K562 (cell line): ENCODE results near the gene TRIM60. TPM values are rescaled to one million over a fixed set of nuclear protein-coding genes. Genes with fewer than 3 reads are reported as not detected.
"Not testable (repeated sequence)": the region's sequence is repeated elsewhere in the genome, so short reads cannot be mapped to it uniquely, and the experiment has no call there.

Experiments
- ATAC-seq: fragments of 200-7000 bp; cut with Tn5 transposase; 3 replicates; pipeline ENCODE4 v1.9.1; 2020; ENCODE audit warnings: moderate library complexity
- BruUV-seq: library from RNA; stranded (reverse); fragments of 400-500 nt; replicated peaks from 2 replicates; lab custom pipeline; 2021; lab: Mats Ljungman, UMichigan
- CTCF ChIA-PET: fragments of 300-600 bp; formaldehyde crosslinking; extraction: SDS; loops from one replicate; lab custom pipeline; 2021; ENCODE audit warnings: low intra/inter-chr PET ratio; lab: Yijun Ruan, JAX
- POLR2A ChIA-PET: fragments of 300-600, 350-650 bp; sonication (Branson Sonifier 250); formaldehyde crosslinking; extraction: SDS; loops from one replicate; lab custom pipeline; 2021; ENCODE audit warnings: antibody characterized with exemption, inconsistent platforms; lab: Yijun Ruan, JAX
- DNase-seq, 4 experiments: peaks; one replicate each; pipeline versions ENCODE4 v3.0.0 to v3.0.0-alpha.2; 2011 to 2018; ENCODE audit warnings: low spot score in 3 of 4, mixed read lengths in 3 of 4; ENCODE audit errors: extremely low read depth in 1 of 4
- FAIRE-seq: peaks from 2 replicates; lab custom pipeline; 2011; peaks lifted over from hg19 to GRCh38; lab: Jason Lieb, UNC
- H2AFZ ChIP-seq: 2 replicates; pipeline ENCODE4 v1.6.0; 2011; ENCODE audit warnings: low read depth, low read length, control low read depth, inconsistent platforms
- H3K27ac ChIP-seq: fragments of 200-600 bp; 3 replicates; pipeline ENCODE4 v1.8.0; 2011; ENCODE audit warnings: low read depth, mild to moderate bottlenecking, control low read depth, inconsistent platforms, low read length, moderate library complexity, mixed read lengths; ENCODE audit errors: extremely low read depth
- H3K27me3 ChIP-seq, 2 experiments: fragments of 300-600 bp in 1 of 2; 2 replicates in 1 of 2; 3 replicates in 1 of 2; pipeline versions ENCODE4 v1.6.0 to v1.8.0; 2011; ENCODE audit warnings: inconsistent platforms in 2 of 2, low read length in 2 of 2, mild to moderate bottlenecking in 1 of 2, mixed read lengths in 1 of 2, moderate library complexity in 1 of 2; ENCODE audit not compliant: control insufficient read depth in 2 of 2, insufficient read depth in 2 of 2
- H3K36me3 ChIP-seq: fragments of 300-600 bp; 3 replicates; pipeline ENCODE4 v1.8.0; 2011; ENCODE audit warnings: mild to moderate bottlenecking, low read length, inconsistent platforms; ENCODE audit not compliant: control insufficient read depth, insufficient read depth
- H3K4me1 ChIP-seq, 2 experiments: fragments of 200-600 bp in 1 of 2; replicated peaks in 1 of 2; 2 replicates in 1 of 2; 3 replicates in 1 of 2; pipeline versions ENCODE4 v1.5.1 to v1.8.0; 2011; ENCODE audit warnings: inconsistent platforms in 2 of 2, low read length in 2 of 2, mild to moderate bottlenecking in 1 of 2, mixed read lengths in 1 of 2, moderate library complexity in 1 of 2; ENCODE audit not compliant: control insufficient read depth in 2 of 2, insufficient read depth in 2 of 2
- H3K4me2 ChIP-seq: 2 replicates; pipeline ENCODE4 v1.6.1; 2011; ENCODE audit warnings: low read length, control low read depth, inconsistent platforms, mixed read lengths; ENCODE audit not compliant: insufficient read depth
- H3K4me3 ChIP-seq: fragments of 200-600 bp; sonication (generic), shearing (Covaris generic); 2 replicates; pipeline ENCODE4 v1.5.1; 2016; ENCODE audit warnings: control low read depth, inconsistent platforms
- H3K79me2 ChIP-seq: fragments of 200-600 bp; 3 replicates; pipeline ENCODE4 v1.8.0; 2011; ENCODE audit warnings: low read length, inconsistent platforms; ENCODE audit not compliant: control insufficient read depth, insufficient read depth
- H3K9ac ChIP-seq, 2 experiments: 2 replicates each; pipeline versions ENCODE4 v1.6.0 to v1.6.1; 2011; ENCODE audit warnings: low read depth in 2 of 2, low read length in 2 of 2, control low read depth in 1 of 2, inconsistent platforms in 1 of 2, mild to moderate bottlenecking in 1 of 2, mixed read lengths in 1 of 2; ENCODE audit not compliant: insufficient read depth in 1 of 2
- H3K9me1 ChIP-seq: one replicate; pipeline ENCODE4 v1.6.0; 2011; ENCODE audit warnings: inconsistent platforms, mild to moderate bottlenecking, low read length, moderate library complexity; ENCODE audit not compliant: control insufficient read depth, insufficient read depth
- H3K9me3 ChIP-seq: replicated peaks from 2 replicates; pipeline ENCODE4 v1.5.1; 2011; ENCODE audit warnings: low read depth, low read length, inconsistent platforms; ENCODE audit not compliant: control insufficient read depth, insufficient read depth
- H4K20me1 ChIP-seq: replicated peaks from 2 replicates; pipeline ENCODE4 v1.6.1; 2011; ENCODE audit warnings: low read length, inconsistent platforms, mixed read lengths; ENCODE audit not compliant: control insufficient read depth, insufficient read depth
- NBN ChIP-seq: fragments of 450-650 bp; IDR thresholded peaks from 2 replicates; pipeline ENCODE4 v1.6.1; 2016; ENCODE audit warnings: low read depth, mild to moderate bottlenecking
- NFRKB ChIP-seq: fragments of 450-650 bp; IDR thresholded peaks from 2 replicates; pipeline ENCODE4 v1.6.1; 2016; ENCODE audit warnings: low read depth
- RAD21 ChIP-seq, 2 experiments: fragments of 250-450 bp in 1 of 2; fragments of 450-650 bp in 1 of 2; sonication (Bioruptor Pico) in 1 of 2; formaldehyde crosslinking in 1 of 2; IDR thresholded peaks in 1 of 2; conservative IDR thresholded peaks in 1 of 2; 2 replicates each; pipeline versions ENCODE4 v1.4.0 to v1.8.0; 2020 to 2022; ENCODE audit warnings: mild to moderate bottlenecking in 2 of 2, moderate library complexity in 1 of 2
- RBM22 ChIP-seq: fragments of 200-400 bp; formaldehyde crosslinking; IDR thresholded peaks from 2 replicates; pipeline ENCODE4 v1.6.1; 2018; ENCODE audit warnings: low read length, low read depth; ENCODE audit not compliant: poor library complexity, severe bottlenecking
- XRCC4 ChIP-seq: IDR thresholded peaks from one replicate; pipeline ENCODE4 v1.6.1; 2011; ENCODE audit not compliant: insufficient read depth, insufficient read length; ENCODE audit errors: extremely low read depth
- ZKSCAN1 ChIP-seq: fragments of 150-350 bp; IDR thresholded peaks from 2 replicates; pipeline ENCODE4 v1.6.1; 2016; ENCODE audit warnings: low read depth, low read length
- ZNF79 ChIP-seq: fragments of 250-450 bp; sonication (Bioruptor Pico); IDR thresholded peaks from 2 replicates; pipeline ENCODE4 v1.4.0; 2020; ENCODE audit warnings: low read depth, mild to moderate bottlenecking, moderate library complexity
- WGBS: fragments of 100-300 bp; shearing (Covaris generic); methylation state at CpG from one replicate; pipeline ENCODE4 v1.1.6; 2016; ENCODE audit warnings: low coverage, mixed read lengths; ENCODE audit not compliant: insufficient coverage; ENCODE audit errors: missing lambda C conversion rate; 5-methylcytosine and 5-hydroxymethylcytosine counted together
- in situ Hi-C: fragments of 300-500 bp; cut with MboI; formaldehyde crosslinking; loops from 4 replicates; pipeline ENCODE4 v1.15.0; 2018; ENCODE audit warnings: inconsistent platforms, mixed read lengths
- intact Hi-C: fragments of 100-400 bp; cut with micrococcal nuclease; formaldehyde crosslinking; loops from 2 replicates; pipeline ENCODE4 v1.14.2; 2022
- polyA plus RNA-seq, 8 experiments: library from polyadenylated mRNA; depleted of rRNA in 4 of 8; stranded (reverse) in 5 of 8; unstranded in 3 of 8; fragments of >200 nt; fragmentation: Nextera tagmentation in 2 of 8; fragmentation: Illumina TruSeq in 1 of 8; extraction: Ambion mirVana in 2 of 8; extraction: Trizol in 1 of 8; gene quantifications; 2 replicates each; pipeline versions ENCODE4 v1.2.1 to v1.2.3, GENCODE V29; 2011 to 2014; ENCODE audit warnings: inconsistent platforms in 1 of 8, missing spikeins in 1 of 8
- total RNA-seq, 7 experiments: library from RNA; depleted of rRNA in 6 of 7; stranded (reverse); fragments of >200 nt in 6 of 7; fragmentation: Illumina TruSeq in 2 of 7; extraction: Trizol in 2 of 7; gene quantifications; 2 replicates each; pipeline versions ENCODE4 v1.2.1 to v1.2.3, GENCODE V29; 2011 to 2021; ENCODE audit warnings: low replicate concordance in 1 of 7
- TF ChIP-seq, protein P1 (sequence below): sonication (generic); formaldehyde crosslinking; IDR thresholded peaks from 2 replicates; pipeline ENCODE4 v1.9.0; 2022; ENCODE audit warnings: mild to moderate bottlenecking, missing genetic modification reagents

The TRIM60 gene
- total and polyA plus RNA-seq, 9 of the 15 experiments (the other 6 are each of a cell fraction or from before 2014, with no cell fraction given): not detected

DNA sequence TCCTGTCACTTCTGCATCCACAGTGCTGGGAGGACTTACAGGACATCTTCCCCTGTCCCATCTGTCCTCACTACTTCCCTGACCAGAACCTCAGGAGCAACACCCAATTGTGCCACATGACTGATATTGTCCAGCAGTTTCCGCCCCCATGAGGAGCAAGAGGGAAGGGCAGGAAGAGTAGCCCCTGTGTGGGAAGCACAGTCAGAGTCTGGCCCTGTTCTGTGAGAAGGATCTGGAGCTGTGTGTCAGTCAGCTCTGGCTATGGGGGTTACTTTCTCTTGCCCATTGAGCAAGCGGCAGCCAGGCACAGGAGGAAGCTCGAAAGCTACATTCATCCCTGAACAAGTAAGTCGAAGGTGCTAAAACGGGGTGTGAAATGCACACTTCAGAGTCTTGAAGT is 14.8 kb upstream of the TRIM60 start (continued):
- TF ChIP-seq RAD21 (CRISPR knock-in tag; conservative IDR thresholded peaks at IDR 0.05 in 1 of 2, IDR thresholded peaks at IDR 0.05 in 1 of 2): peak in 1 of 2 experiments; percentile 31; a peak in 1 of 4 replicates
- no peak for TF ChIP-seq NFRKB
- TF ChIP-seq XRCC4: no peak
- no peak for TF ChIP-seq ZNF79 (CRISPR knock-in tag)
- no peak for TF ChIP-seq ZKSCAN1
- TF ChIP-seq RBM22: no peak
- TF ChIP-seq NBN: no peak
- TF ChIP-seq, protein P1, sequence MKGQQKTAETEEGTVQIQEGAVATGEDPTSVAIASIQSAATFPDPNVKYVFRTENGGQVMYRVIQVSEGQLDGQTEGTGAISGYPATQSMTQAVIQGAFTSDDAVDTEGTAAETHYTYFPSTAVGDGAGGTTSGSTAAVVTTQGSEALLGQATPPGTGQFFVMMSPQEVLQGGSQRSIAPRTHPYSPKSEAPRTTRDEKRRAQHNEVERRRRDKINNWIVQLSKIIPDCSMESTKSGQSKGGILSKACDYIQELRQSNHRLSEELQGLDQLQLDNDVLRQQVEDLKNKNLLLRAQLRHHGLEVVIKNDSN (CRISPR knock-in tag): peak; percentile 69

DNA sequence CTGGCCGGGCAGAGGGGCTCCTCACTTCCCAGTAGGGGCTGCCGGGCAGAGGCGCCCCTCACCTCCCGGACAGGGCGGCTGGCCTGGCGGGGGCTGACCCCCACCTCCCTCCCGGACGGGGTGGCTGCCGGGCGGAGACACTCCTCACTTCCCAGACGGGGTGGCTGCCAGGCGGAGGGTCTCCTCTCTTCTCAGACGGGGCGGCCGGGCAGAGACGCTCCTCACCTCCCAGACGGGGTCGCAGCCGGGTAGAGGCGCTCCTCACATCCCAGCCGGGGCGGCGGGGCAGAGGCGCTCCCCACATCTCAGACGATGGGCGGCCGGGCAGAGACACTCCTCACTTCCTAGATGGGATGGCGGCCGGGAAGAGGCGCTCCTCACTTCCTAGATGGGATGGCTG is 11.8 kb upstream of the TRIM60 start:
- H3K4me2 ChIP-seq, intact Hi-C loops, BruUV-seq, H3K4me1 ChIP-seq, POLR2A ChIA-PET, in situ Hi-C loops, H3K9me1 ChIP-seq, H3K9ac ChIP-seq, CTCF ChIA-PET, H3K36me3 ChIP-seq, H3K9me3 ChIP-seq, DNase-seq, ATAC-seq, H3K27ac ChIP-seq, H4K20me1 ChIP-seq, H3K79me2 ChIP-seq, H2AFZ ChIP-seq, H3K4me3 ChIP-seq, FAIRE-seq: not testable (repeated sequence)
- H3K27me3 ChIP-seq: peaks cover 8 to 26% of the 10 kb centered on the region in 2 experiments; a peak in 4 of 5 replicates
- 4% methylated on average over 4 of the region's 30 CpGs for WGBS

GRCh38 chr4:165025782-165026181 is 6.0 kb upstream of the TRIM60 start:
- H3K4me1 ChIP-seq, POLR2A ChIA-PET, intact Hi-C loops, H3K4me2 ChIP-seq, BruUV-seq, CTCF ChIA-PET, H2AFZ ChIP-seq, in situ Hi-C loops, H3K36me3 ChIP-seq, H3K27ac ChIP-seq, H4K20me1 ChIP-seq, FAIRE-seq, H3K9ac ChIP-seq, H3K4me3 ChIP-seq, DNase-seq, H3K9me1 ChIP-seq, H3K9me3 ChIP-seq, ATAC-seq, H3K79me2 ChIP-seq: not testable (repeated sequence)
- peaks cover 16 to 39% of the 10 kb centered on the region in 2 experiments for H3K27me3 ChIP-seq
- WGBS: 0% methylated on average over 5 of the region's 8 CpGs
